K562 (cell line): ENCODE measurements around the gene DNAJC2.

Source experiments
- CTCF ChIP-seq, 3 experiments: IDR thresholded peaks in 2 of 3; conservative IDR thresholded peaks in 1 of 3; 2 replicates each; pipeline ENCODE4 v1.5.1; 2011 to 2012; ENCODE audit warnings: low read length in 3 of 3, mild to moderate bottlenecking in 3 of 3, control low read depth in 2 of 3, improper control_type of control experiment in 1 of 3, inconsistent platforms in 1 of 3, low read depth in 1 of 3, mixed read lengths in 1 of 3, moderate library complexity in 1 of 3; ENCODE audit not compliant: insufficient read depth in 2 of 3
- GATAD2A ChIP-seq: fragments of 450-650 bp; IDR thresholded peaks from 2 replicates; pipeline ENCODE4 v1.6.1; 2017
- HDGF ChIP-seq: fragments of 450-650 bp; IDR thresholded peaks from 2 replicates; pipeline ENCODE4 v1.6.1; 2016
- MTA3 ChIP-seq: fragments of 450-650 bp; formaldehyde crosslinking; IDR thresholded peaks from 2 replicates; pipeline ENCODE4 v1.6.1; 2017; ENCODE audit warnings: mild to moderate bottlenecking, borderline replicate concordance
- USF2 ChIP-seq: sonication (generic); formaldehyde crosslinking; IDR thresholded peaks from 2 replicates; pipeline ENCODE4 v1.5.0; 2020; ENCODE audit warnings: missing genetic modification reagents
- ZNF431 ChIP-seq: sonication (generic); formaldehyde crosslinking; IDR thresholded peaks from 2 replicates; pipeline ENCODE4 v1.8.0; 2022; ENCODE audit warnings: mild to moderate bottlenecking, missing genetic modification reagents
- ZZZ3 ChIP-seq: fragments of 450-650 bp; IDR thresholded peaks from 2 replicates; pipeline ENCODE4 v1.6.1; 2016; ENCODE audit warnings: antibody characterized with exemption, mild to moderate bottlenecking, moderate library complexity
- TF ChIP-seq, protein P1 (sequence below): sonication (generic); formaldehyde crosslinking; IDR thresholded peaks from 2 replicates; pipeline ENCODE4 v1.9.0; 2022; ENCODE audit warnings: mild to moderate bottlenecking, missing genetic modification reagents

DNA sequence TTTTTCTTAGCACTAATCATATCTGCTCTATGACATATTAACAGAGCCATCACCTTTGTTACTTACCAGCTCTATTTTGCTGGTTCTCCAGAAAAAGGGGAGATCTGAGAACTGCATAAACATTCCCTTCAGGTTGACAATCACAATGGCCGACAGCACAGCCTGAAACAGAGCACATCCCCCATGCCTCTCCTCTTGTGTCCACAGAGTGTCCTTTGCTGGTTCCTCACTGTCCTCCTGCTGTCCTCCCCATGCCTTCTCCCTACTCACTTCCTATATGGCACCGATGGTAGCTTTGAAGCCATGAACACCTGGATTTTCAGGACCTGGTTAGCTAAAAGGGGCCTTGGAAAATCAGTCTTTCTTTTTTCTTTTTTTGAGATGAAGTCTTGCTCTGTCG lies 44.7 kb upstream of the DNAJC2 start:
- TF ChIP-seq GATAD2A (no peak), USF2 (CRISPR knock-in tag) (no peak), MTA3 (no peak), CTCF (IDR thresholded peaks at IDR 0.05 in 2 of 3, conservative IDR thresholded peaks at IDR 0.05 in 1 of 3; ENCODE audit: insufficient read depth in 2 of 3, low read depth in 1 of 3, low read length in 3 of 3) (no peak), ZNF431 (no peak), HDGF (no peak), ZZZ3 (no peak)
- TF ChIP-seq, protein P1, sequence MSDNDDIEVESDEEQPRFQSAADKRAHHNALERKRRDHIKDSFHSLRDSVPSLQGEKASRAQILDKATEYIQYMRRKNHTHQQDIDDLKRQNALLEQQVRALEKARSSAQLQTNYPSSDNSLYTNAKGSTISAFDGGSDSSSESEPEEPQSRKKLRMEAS (CRISPR knock-in tag): no peak
